Measurements from ENCODE around the gene FGD4.

DNA sequence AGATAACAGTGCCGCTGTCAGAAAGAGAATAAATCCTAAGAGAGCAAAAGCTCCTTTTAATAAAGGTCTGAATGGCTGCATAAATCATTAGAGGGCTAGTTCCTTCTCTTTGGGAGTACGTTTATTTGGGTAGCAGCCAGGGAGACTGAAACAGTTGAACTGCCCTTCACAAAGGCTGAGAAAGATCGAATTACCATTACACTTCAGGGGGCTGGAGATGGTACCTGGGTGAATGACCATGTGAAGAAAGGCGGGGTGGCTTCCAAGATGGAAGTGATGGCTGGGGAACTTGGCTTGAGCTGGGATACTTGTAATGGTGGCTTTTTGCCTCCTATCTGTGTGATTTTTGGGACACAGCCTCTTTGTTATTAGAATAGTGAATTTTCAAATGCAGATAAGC lies 1.7 kb upstream of the FGD4 start:
- TF ChIP-seq ZFP30 (CRISPR knock-in tag; IDR thresholded peaks at IDR 0.05) (no peak), BACH2 (CRISPR knock-in tag; IDR thresholded peaks at IDR 0.05; ENCODE audit: borderline replicate concordance) (no peak), ESRRG (CRISPR knock-in tag; IDR thresholded peaks at IDR 0.05) (no peak), RARB (CRISPR knock-in tag; IDR thresholded peaks at IDR 0.05) (no peak), ARNTL (CRISPR knock-in tag; IDR thresholded peaks at IDR 0.05; ENCODE audit: borderline replicate concordance, low read depth) (no peak)
- TF ChIP-seq, protein P1, sequence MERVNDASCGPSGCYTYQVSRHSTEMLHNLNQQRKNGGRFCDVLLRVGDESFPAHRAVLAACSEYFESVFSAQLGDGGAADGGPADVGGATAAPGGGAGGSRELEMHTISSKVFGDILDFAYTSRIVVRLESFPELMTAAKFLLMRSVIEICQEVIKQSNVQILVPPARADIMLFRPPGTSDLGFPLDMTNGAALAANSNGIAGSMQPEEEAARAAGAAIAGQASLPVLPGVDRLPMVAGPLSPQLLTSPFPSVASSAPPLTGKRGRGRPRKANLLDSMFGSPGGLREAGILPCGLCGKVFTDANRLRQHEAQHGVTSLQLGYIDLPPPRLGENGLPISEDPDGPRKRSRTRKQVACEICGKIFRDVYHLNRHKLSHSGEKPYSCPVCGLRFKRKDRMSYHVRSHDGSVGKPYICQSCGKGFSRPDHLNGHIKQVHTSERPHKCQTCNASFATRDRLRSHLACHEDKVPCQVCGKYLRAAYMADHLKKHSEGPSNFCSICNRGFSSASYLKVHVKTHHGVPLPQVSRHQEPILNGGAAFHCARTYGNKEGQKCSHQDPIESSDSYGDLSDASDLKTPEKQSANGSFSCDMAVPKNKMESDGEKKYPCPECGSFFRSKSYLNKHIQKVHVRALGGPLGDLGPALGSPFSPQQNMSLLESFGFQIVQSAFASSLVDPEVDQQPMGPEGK (CRISPR knock-in tag; IDR thresholded peaks at IDR 0.05; ENCODE audit: borderline replicate concordance) = no peak
- TF ChIP-seq, protein P2, sequence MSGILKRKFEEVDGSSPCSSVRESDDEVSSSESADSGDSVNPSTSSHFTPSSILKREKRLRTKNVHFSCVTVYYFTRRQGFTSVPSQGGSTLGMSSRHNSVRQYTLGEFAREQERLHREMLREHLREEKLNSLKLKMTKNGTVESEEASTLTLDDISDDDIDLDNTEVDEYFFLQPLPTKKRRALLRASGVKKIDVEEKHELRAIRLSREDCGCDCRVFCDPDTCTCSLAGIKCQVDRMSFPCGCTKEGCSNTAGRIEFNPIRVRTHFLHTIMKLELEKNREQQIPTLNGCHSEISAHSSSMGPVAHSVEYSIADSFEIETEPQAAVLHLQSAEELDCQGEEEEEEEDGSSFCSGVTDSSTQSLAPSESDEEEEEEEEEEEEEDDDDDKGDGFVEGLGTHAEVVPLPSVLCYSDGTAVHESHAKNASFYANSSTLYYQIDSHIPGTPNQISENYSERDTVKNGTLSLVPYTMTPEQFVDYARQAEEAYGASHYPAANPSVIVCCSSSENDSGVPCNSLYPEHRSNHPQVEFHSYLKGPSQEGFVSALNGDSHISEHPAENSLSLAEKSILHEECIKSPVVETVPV (CRISPR knock-in tag; IDR thresholded peaks at IDR 0.05) = no peak
- TF ChIP-seq, protein P3, sequence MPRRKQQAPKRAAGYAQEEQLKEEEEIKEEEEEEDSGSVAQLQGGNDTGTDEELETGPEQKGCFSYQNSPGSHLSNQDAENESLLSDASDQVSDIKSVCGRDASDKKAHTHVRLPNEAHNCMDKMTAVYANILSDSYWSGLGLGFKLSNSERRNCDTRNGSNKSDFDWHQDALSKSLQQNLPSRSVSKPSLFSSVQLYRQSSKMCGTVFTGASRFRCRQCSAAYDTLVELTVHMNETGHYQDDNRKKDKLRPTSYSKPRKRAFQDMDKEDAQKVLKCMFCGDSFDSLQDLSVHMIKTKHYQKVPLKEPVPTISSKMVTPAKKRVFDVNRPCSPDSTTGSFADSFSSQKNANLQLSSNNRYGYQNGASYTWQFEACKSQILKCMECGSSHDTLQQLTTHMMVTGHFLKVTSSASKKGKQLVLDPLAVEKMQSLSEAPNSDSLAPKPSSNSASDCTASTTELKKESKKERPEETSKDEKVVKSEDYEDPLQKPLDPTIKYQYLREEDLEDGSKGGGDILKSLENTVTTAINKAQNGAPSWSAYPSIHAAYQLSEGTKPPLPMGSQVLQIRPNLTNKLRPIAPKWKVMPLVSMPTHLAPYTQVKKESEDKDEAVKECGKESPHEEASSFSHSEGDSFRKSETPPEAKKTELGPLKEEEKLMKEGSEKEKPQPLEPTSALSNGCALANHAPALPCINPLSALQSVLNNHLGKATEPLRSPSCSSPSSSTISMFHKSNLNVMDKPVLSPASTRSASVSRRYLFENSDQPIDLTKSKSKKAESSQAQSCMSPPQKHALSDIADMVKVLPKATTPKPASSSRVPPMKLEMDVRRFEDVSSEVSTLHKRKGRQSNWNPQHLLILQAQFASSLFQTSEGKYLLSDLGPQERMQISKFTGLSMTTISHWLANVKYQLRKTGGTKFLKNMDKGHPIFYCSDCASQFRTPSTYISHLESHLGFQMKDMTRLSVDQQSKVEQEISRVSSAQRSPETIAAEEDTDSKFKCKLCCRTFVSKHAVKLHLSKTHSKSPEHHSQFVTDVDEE (CRISPR knock-in tag; IDR thresholded peaks at IDR 0.05) = no peak
- TF ChIP-seq, protein P4, sequence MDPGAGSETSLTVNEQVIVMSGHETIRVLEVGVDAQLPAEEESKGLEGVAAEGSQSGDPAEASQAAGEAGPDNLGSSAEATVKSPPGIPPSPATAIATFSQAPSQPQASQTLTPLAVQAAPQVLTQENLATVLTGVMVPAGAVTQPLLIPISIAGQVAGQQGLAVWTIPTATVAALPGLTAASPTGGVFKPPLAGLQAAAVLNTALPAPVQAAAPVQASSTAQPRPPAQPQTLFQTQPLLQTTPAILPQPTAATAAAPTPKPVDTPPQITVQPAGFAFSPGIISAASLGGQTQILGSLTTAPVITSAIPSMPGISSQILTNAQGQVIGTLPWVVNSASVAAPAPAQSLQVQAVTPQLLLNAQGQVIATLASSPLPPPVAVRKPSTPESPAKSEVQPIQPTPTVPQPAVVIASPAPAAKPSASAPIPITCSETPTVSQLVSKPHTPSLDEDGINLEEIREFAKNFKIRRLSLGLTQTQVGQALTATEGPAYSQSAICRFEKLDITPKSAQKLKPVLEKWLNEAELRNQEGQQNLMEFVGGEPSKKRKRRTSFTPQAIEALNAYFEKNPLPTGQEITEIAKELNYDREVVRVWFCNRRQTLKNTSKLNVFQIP (CRISPR knock-in tag; IDR thresholded peaks at IDR 0.05; ENCODE audit: borderline replicate concordance, low read depth) = no peak

Measured in SK-N-SH treated with all-trans-retinoic acid at 6 μM for 48 hours (cell line).